RCC 7860 (cell line): ENCODE measurements around the gene PAXX.

Experiments
- DNase-seq: peaks from one replicate; pipeline ENCODE4 v3.0.0-alpha.2; 2015; ENCODE audit warnings: low spot score
- FAIRE-seq: peaks from 2 replicates; lab custom pipeline; 2012; peaks lifted over from hg19 to GRCh38; lab: Jason Lieb, UNC

PAXX gene

GRCh38 chr9:136980669-136981478, 11.3 kb upstream of the PAXX start:
- DNase-seq (no peak), FAIRE-seq (no peak)

- DNase-seq (no peak), FAIRE-seq (no peak)
Observed at GRCh38 chr9:136981588-136982231, 10.5 kb upstream of the PAXX start.

DNA sequence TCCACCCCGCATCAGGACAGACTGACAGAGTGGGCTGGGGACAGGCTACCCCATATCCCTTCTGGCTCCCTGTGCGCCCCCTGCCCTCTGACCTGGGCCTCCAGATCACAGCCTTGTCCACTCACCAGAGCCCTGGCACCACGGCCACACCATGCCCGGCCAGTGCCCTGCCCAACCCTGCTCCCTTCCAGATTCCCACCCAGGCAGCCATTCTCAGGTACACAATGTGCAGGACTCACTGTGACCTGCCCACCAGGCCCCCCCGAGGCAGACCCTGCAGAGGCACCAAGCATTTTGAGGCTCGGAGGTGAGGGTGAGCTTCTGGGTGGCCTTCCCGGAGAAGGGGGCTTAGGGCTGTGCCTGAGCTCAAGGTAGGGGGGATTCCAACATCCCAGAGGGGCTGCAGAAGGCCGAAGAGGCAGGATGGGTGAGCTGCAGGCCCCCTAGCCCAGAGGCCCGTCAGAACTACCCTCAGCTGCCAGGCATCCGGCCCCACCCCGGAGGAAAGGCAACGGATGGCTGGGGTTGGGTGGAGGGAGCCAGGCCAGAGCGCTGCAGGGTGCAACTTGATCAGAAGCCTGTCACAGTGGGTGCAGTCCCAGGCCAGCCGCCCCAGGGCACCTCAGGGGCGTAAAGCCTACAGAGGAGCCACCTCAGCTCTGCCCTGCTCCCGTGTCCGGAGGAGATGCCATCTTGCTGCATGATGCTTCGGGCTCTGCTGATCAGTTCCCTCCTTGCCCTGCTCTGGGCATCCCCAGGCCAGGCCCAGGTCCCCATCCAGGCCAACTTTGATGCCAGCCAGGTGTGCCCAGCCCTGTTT, 9.8 kb upstream of the PAXX start, which contains the start of gene LCNL1:
LCNL1 (plus strand) TSS at position 762 of the 820 bp plus-strand sequence. CDS start 594 bp downstream, outside the sequence.
- FAIRE-seq (no peak), DNase-seq (no peak)

DNA sequence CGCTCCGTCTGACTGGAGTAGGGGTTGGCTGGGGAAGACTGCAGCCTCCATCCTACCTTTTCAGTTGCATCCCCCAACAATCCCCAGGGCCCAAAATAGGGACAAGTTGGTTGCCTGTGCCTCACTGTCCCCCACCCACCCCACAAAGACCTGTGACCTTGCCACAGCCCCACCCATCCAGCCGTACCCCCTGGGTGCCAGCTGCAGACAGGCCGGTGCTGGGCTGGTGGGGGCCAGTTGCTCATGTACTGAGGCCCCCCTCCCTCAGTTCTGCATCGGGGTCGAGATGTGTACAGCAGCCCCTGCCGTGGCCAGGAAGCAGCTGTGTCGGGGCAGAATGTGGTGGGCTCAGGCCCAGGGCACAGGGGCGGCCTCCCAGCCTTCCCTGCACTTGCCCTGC, 9.1 kb upstream of the PAXX start:
- FAIRE-seq: no peak
- no peak for DNase-seq

DNA sequence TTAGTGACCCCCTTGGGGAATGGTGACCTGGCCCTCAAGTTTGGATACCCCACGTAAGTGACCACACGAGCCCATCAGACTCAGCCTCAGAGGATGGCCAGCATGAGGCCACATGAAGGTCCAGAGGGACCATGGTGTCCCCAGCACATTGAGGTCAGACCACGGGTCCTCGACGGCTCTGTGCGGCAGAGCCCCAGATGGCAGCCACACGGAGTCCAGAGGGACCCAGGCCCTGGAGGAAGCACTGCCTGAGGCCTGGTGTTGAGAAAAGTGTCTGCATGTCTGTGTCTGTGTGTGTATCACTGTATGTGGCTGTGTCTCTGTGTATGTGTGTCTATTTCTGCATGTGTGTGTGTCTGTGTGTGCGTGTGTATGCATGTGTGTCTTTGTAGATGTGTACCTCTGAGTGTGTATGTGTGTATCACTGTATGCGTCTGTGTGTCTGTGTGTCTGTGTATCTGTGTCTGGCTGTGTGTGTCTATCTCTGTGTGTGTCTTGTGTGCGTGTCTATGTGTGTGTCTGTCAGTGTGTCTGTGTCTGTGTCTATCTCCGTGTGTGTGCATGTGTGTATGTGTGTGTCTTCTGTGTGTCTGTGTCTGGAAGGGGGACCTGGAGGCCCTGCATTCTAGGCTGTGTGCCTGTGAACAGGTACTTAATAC, 8.4 kb upstream of the PAXX start:
- DNase-seq (no peak), FAIRE-seq (no peak)

DNA sequence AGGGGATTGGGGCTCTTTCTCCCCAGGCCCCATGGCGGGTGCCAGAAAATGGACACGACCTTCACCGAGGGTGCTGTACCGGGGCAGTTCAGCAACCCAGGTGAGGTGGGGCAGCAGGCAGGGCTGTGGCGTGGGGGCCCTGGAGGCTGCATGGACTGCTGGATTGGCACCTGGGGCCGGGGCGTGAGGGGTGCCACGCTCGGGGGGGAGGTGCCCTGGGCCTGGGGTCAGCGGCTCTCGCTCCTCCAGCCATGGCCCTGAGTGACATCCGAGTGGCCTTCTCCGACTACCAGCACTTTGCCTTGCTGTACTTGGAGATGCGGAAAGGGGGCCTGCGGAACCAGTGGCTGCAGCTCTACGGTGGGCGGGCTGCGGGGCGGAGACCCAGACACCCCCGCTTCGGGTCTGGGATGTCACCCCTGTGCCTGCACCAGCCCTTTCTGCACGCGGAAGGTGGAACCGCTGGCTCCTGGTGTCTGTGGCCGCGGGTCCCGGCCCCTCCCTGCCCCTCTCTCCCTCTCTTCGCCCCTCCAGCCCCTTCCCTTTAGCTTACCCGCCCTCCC, 7.7 kb upstream of the PAXX start:
- FAIRE-seq: no peak
- DNase-seq: no peak

- no peak for FAIRE-seq
- DNase-seq: no peak
Observed at GRCh38 chr9:136985027-136985602, 7.1 kb upstream of the PAXX start.

- DNase-seq (no peak), FAIRE-seq (no peak)
Observed at GRCh38 chr9:136985853-136986252, 6.4 kb upstream of the PAXX start.

- DNase-seq: no peak
- FAIRE-seq: no peak
Observed at GRCh38 chr9:136988872-136989271, 3.4 kb upstream of the PAXX start.

DNA sequence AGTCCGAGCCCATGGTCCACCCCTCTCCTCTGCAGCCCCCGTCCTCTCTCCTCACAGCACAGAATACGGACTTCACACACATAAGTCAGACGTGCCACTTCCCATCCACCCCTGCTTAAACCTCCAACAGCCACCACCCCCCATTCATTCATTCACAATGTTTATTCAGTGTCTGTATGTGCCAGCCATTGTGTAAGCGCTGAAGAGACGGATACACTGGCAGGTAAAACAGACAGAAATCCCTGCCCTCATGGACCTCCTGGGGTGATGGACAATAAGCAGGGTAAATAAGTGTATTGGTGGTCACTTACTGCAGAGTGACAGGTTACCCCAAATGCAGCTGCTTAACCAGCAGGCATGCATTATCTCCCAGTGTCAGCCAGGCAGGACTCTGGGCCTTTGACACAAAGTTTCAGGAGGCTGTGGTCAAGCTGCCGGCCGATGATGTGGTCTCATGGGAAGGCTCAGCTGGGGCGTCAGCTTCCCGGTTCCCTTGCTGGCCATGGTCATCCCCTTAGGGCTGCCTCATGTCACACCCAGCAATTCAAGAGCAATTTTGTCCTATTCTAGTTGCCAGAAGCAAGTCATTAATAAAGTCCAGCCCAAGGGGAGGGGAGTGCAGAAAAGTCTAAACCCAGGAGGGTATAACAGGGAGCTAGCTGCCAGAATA, 1.8 kb upstream of the PAXX start:
- DNase-seq (no peak), FAIRE-seq (no peak)

- no peak for DNase-seq
- FAIRE-seq: no peak
Observed at GRCh38 chr9:136992819-136993369, 672 bp downstream of the PAXX start.

DNA sequence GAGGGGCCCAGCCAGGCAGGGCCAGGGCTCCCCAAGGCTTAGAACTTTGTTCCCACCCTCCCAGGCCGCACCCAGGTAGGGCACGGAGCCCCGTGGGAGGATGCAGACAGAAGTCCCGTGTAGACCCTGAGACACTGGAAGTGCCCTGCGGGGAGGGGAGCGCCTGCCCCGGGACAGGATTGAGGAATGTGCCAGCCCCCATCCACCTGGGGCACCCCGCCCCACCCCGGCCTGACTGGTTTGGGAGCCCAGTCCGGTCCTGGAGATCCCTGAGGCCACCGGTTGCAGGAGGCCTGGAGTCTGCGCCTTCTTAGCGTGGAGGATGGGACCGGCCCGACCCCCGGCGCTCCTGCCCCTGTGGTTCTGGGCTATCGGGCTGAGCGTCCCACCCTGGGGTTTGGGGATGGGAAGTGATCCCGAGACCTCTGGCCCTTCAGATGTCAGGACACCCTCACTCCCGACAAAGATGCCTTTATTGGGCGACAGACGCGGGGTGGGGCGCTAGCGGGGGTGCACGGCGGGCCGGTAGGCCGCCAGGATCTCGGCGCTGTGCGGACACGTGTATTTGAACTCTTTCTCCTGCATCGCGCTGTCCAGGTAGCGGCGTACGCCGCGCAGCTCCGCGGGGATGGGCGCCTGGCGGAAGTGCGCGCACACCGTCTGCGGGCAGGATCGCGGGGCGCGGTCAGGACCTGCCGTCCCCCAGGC, 2.1 kb downstream of the PAXX start:
- FAIRE-seq: no peak
- DNase-seq: no peak

- FAIRE-seq: no peak
- no peak for DNase-seq
Observed at GRCh38 chr9:136994888-136995230, 2.6 kb downstream of the PAXX start.

DNA sequence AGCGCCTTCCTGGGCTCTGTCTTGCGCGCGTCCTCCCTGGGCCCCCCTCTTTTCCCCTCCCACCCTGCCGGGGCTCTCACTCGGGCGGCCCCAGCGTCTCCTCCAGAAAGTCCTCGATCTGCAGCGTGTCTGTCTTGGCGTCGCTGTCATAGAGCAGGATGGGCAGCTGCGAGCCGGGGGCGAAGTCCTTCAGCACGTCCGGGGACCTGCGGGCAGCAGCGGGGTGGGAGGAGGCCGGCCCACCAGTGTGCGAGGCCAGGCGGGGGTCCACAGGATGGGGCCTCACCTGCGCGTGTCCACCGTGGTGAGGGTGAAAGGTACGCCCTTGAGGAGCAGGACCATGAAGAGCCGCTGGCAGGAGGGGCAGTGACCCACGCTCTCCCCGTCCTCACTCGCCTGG, 3.1 kb downstream of the PAXX start:
- no peak for FAIRE-seq
- no peak for DNase-seq

DNA sequence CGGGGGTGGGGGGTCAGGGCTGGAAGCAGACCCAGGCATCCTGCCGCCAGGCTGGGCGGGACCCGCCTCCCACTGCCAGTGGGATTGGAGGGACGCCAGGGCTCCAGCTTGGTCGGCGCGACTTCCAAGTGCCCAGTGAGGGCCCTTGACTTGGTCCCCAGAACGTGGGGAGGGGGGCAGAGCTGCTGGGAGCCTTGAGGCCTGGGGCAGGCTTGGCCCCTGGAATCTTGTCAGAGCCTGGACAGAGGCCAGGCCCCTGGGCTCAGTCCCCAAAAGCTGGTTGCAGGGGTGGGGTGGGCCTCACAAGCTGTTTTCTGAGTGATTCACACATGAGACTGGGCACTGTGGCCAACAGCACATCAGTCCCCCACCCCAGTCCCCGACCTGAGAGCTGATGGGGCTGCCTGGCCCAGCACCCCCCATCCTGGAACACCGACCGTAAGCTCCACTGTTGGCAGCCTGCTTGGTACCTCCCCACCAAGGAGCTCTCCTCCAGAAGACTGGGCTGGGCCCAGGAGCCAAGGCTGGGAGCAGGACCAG, 3.6 kb downstream of the PAXX start:
- DNase-seq: no peak
- no peak for FAIRE-seq

DNA sequence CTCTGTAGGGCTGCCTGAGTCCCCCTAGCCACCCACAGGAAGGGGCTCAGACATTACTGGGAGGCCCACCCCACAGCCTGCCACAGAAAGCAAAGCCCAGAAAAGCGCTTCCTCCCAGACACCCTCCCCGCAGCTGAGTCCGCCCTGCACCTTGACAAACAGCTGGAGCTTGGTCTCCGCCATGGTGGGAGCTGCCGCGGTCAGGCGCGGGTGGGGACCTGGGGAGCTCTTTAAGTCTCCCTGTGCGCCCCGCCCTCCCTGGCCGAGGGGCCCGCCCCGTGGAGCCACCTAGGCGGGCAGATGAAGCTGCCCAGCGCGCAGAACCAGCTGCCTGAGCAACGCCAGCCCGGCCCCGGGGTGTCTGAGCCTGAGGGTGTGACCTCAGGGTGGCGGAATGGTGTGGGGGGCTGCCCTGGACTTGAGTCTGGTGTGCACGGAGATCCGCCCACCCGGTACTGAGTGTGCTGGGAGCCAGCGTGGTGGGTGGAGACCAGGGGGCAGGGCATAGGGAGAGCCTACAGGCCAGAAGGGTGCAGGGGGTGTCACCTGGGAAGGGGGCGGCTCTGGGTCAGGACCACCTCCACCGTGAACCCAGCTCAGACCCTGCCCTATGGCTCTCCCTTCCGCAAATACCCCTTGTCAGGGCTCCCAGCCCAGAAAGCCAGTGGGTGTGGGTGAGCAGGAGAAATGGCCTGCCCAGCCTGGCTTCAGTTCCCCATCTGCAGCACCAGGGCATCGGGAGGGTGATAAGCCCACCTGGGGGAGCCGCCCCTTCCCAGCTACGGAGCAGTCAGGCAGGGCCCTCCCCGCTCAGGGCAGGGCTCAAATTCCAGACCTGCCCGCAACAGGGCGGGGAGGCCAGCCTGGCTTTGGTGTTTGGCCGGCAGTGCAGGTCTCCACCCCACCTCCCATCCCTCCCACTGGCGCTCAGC, 4.4 kb downstream of the PAXX start, which contains the start of gene CLIC3:
CLIC3 (minus strand) TSS at position 208 of the 932 bp plus-strand sequence; CDS start at position 183, 25 bp downstream.
- no peak for DNase-seq
- no peak for FAIRE-seq

- FAIRE-seq: no peak
- no peak for DNase-seq
Observed at GRCh38 chr9:136997371-136997770, 5.1 kb downstream of the PAXX start.
